Stimulated activated CD4-positive, alpha-beta T cell treated with anti-CD3 and anti-CD28 coated beads, Interleukin-4, amount 100 ng/mL, for 1 hour (primary cell): ENCODE results near the gene SYT12.
"Not testable (repeated sequence)": the region's sequence is repeated elsewhere in the genome, so short reads cannot be mapped to it uniquely, and the experiment has no call there.

Experiments
- DNase-seq: peaks from one replicate; pipeline ENCODE4 v3.0.0-alpha.2; 2020

SYT12 gene

GRCh38 chr11:66999555-66999954 lies 23.4 kb upstream of the SYT12 start:
- DNase-seq = no peak

- DNase-seq = no peak
Measured at GRCh38 chr11:67001332-67001731, 21.6 kb upstream of the SYT12 start.

- DNase-seq = no peak
Measured at GRCh38 chr11:67002297-67002913, 20.5 kb upstream of the SYT12 start.

GRCh38 chr11:67002921-67003411 lies 20.0 kb upstream of the SYT12 start:
- DNase-seq = no peak

- DNase-seq = not testable (repeated sequence)
Measured at GRCh38 chr11:67005200-67005599, 17.7 kb upstream of the SYT12 start.

GRCh38 chr11:67006029-67006884 lies 16.7 kb upstream of the SYT12 start:
- peak; percentile 24 for DNase-seq

- no peak for DNase-seq
Measured at GRCh38 chr11:67007126-67007525, 15.8 kb upstream of the SYT12 start.

GRCh38 chr11:67010296-67010905 lies 12.5 kb upstream of the SYT12 start:
- no peak for DNase-seq

- no peak for DNase-seq
Measured at GRCh38 chr11:67013511-67014045, 9.4 kb upstream of the SYT12 start.

GRCh38 chr11:67014343-67014742 lies 8.6 kb upstream of the SYT12 start:
- DNase-seq = no peak

GRCh38 chr11:67015048-67015447 lies 7.9 kb upstream of the SYT12 start:
- DNase-seq = no peak

GRCh38 chr11:67016550-67016949 lies 6.4 kb upstream of the SYT12 start:
- no peak for DNase-seq

GRCh38 chr11:67020949-67021348 lies 2.0 kb upstream of the SYT12 start:
- DNase-seq = no peak

GRCh38 chr11:67022341-67022933 lies 497 bp upstream of the SYT12 start:
- DNase-seq = no peak

- no peak for DNase-seq
Measured at GRCh38 chr11:67023957-67024353, 1.0 kb downstream of the SYT12 start.

GRCh38 chr11:67024410-67024809 lies 1.5 kb downstream of the SYT12 start:
- peak; percentile 22 for DNase-seq

- no peak for DNase-seq
Measured at GRCh38 chr11:67024966-67025365, 2.0 kb downstream of the SYT12 start.

GRCh38 chr11:67025750-67026149 lies 2.8 kb downstream of the SYT12 start:
- no peak for DNase-seq

- no peak for DNase-seq
Measured at GRCh38 chr11:67026941-67027340, 4.0 kb downstream of the SYT12 start.

GRCh38 chr11:67027483-67027930 lies 4.6 kb downstream of the SYT12 start:
- no peak for DNase-seq

GRCh38 chr11:67027943-67028542 lies 5.1 kb downstream of the SYT12 start:
- no peak for DNase-seq

- DNase-seq = no peak
Measured at GRCh38 chr11:67029146-67029545, 6.2 kb downstream of the SYT12 start.

- no peak for DNase-seq
Measured at GRCh38 chr11:67030976-67031375, 8.0 kb downstream of the SYT12 start.
